Measurements from ENCODE around the gene CLNK. TPM values are rescaled to one million over a fixed set of nuclear protein-coding genes. Genes with fewer than 3 reads are reported as not detected.

The CLNK gene
- total and polyA plus RNA-seq, 10 donors = 0.39 to 2.8 (median 1.3) TPM

- intact Hi-C loops (cut with DNase I; ENCODE audit: low total_unique reads) = no loop called here
- no peak overlapping the region for H3K4me3 ChIP-seq
- no peaks in the 10 kb centered on the region for H3K36me3 ChIP-seq
- no peak for TF ChIP-seq CTCF (IDR thresholded peaks at IDR 0.05 in 8 of 11, conservative IDR thresholded peaks at IDR 0.05 in 3 of 11)
- TF ChIP-seq POLR2AphosphoS5 (IDR thresholded peaks at IDR 0.05) = no peak
- TF ChIP-seq POLR2A (IDR thresholded peaks at IDR 0.05) = no peak
- no peak overlapping the region for H3K27ac ChIP-seq
- WGBS, 5 donors = 65 to 83% (median 77%) methylated on average over 11 of the region's 11 CpGs
- peaks cover 0 to 4% (median 0%) of the 10 kb centered on the region in 7 donors for H3K27me3 ChIP-seq (replicated peaks in 1 of 7)
- no peaks in the 10 kb centered on the region for H3K9me3 ChIP-seq
- DNase-seq = no peak
- H3K4me1 ChIP-seq = no peaks in the 10 kb centered on the region
Observed at GRCh38 chr4:10530137-10530786, 154.3 kb downstream of the CLNK start.

DNA sequence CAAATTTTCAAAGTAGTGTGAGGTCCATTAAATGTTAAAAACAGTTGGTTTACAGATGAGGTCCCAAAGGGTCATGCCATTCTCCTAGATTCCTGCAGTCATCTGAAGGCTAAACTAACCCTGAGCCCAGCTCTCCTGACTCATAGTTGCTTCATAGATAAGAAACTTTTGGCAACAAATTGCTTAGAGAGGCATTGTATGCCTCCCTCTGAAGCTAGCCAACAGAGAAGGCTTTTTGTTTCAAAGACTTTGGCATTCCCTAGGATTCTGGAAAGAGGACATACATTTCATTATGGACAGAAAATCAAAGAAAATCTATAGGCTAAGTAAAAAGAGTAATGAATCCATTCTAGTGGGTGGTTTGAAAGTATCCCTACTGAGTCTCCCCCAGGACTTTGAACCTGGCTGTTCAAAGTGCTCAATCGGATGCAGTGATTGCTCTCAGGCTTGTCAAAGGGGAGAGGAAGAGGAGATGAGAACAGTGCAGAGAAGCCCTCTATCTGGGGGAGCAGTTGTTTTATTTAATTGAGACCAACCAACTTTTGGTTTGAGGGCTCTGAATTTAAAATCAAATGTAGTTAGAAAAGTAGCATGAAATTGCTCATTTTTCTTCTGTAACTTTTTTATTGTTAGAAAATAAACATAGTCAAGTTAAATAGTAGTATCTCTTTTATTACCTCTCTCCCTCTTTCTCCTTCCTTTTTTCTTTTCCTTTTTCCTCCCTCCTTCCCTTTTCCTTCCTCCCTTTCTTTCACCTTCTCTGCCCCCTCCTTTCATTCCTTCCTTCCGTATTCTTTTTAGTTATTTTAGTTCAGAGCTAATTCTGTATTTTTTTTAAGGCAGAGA lies 155.1 kb downstream of the CLNK start:
- no peak overlapping the region for H3K27ac ChIP-seq
- intact Hi-C loops (cut with DNase I; ENCODE audit: low total_unique reads) = no loop called here
- H3K9me3 ChIP-seq = no peaks in the 10 kb centered on the region
- H3K4me3 ChIP-seq = no peak overlapping the region
- TF ChIP-seq CTCF (IDR thresholded peaks at IDR 0.05 in 8 of 11, conservative IDR thresholded peaks at IDR 0.05 in 3 of 11) (no peak), POLR2AphosphoS5 (IDR thresholded peaks at IDR 0.05) (no peak)
- no peaks in the 10 kb centered on the region for H3K4me1 ChIP-seq
- H3K36me3 ChIP-seq = no peaks in the 10 kb centered on the region
- WGBS, 5 donors = 56 to 80% (median 75%) methylated on average over 2 of the region's 2 CpGs
- no peak for DNase-seq
- peaks cover 0 to 4% (median 0%) of the 10 kb centered on the region in 7 donors for H3K27me3 ChIP-seq (replicated peaks in 1 of 7)

DNA sequence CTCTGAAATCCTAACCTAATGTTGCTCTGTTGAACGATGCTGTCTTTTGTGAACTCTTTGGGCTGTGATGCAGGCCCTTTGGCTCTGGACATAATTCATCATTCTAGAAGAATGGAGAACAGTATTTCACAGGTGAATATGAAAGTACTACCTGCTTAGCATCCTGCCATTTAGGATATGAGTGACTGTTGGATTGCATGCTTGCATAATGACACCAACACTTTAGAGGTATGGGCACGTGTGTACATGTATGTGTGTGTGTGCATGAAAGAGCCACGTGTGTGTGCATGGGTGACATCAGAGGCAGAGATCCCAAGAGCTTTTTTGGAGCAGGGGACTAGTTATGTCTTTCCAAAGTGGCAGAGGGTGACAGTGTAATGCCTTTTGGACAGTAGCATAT lies 157.1 kb downstream of the CLNK start:
- no peaks in the 10 kb centered on the region for H3K36me3 ChIP-seq
- no peak overlapping the region for H3K4me3 ChIP-seq
- no peaks in the 10 kb centered on the region for H3K9me3 ChIP-seq
- H3K27ac ChIP-seq = no peak overlapping the region
- H3K4me1 ChIP-seq = no peaks in the 10 kb centered on the region
- no peak for TF ChIP-seq POLR2A (IDR thresholded peaks at IDR 0.05)
- TF ChIP-seq POLR2AphosphoS5 (IDR thresholded peaks at IDR 0.05) = no peak
- TF ChIP-seq CTCF (IDR thresholded peaks at IDR 0.05 in 8 of 11, conservative IDR thresholded peaks at IDR 0.05 in 3 of 11) = no peak
- peaks cover 0 to 4% (median 0%) of the 10 kb centered on the region in 7 donors for H3K27me3 ChIP-seq (replicated peaks in 1 of 7)
- no peak for DNase-seq
- intact Hi-C loops (cut with DNase I; ENCODE audit: low total_unique reads) = no loop called here
- WGBS, 5 donors = 71 to 85% (median 76%) methylated on average over 3 of the region's 3 CpGs
